Measurements from ENCODE around the gene GPR150. TPM values are rescaled to one million over a fixed set of nuclear protein-coding genes. Genes with fewer than 3 reads are reported as not detected.
A peak's percentile ranks its signal among the peaks of the same experiment; 100 is the strongest.

The GPR150 gene
- total RNA-seq, 1 donor from 2014 or later: 0.14 TPM

GRCh38 chr5:95591490-95591901 is 28.4 kb upstream of the GPR150 start:
- Histone ChIP-seq H3K9me3 (replicated peaks) (no peaks in the 10 kb centered on the region), H3K27me3 (ENCODE audit: low read depth) (no peaks in the 10 kb centered on the region), H3K36me3 (no peaks in the 10 kb centered on the region), H3K27ac (replicated peaks) (no peak overlapping the region), H3K4me1 (peaks cover 5% of the 10 kb centered on the region), H3K4me3 (no peak overlapping the region)
- TF ChIP-seq CTCF (IDR thresholded peaks at IDR 0.05; ENCODE audit: borderline replicate concordance): no peak
- DNase-seq: no peak
- intact Hi-C loops (cut with micrococcal nuclease): no loop called here

- Histone ChIP-seq H3K27me3 (ENCODE audit: low read depth) (no peaks in the 10 kb centered on the region), H3K9me3 (replicated peaks) (no peaks in the 10 kb centered on the region), H3K27ac (replicated peaks) (peak overlapping the region; percentile 21), H3K4me3 (no peak overlapping the region), H3K4me1 (peaks cover 8% of the 10 kb centered on the region), H3K36me3 (no peaks in the 10 kb centered on the region)
- DNase-seq: no peak
- TF ChIP-seq CTCF (IDR thresholded peaks at IDR 0.05; ENCODE audit: borderline replicate concordance): no peak
- intact Hi-C loops (cut with micrococcal nuclease): no loop called here
Measured at GRCh38 chr5:95595289-95595931, 24.5 kb upstream of the GPR150 start.

GRCh38 chr5:95599252-95599651 is 20.6 kb upstream of the GPR150 start:
- Histone ChIP-seq H3K36me3 (peaks cover 19% of the 10 kb centered on the region), H3K9me3 (replicated peaks) (no peaks in the 10 kb centered on the region), H3K27ac (replicated peaks) (no peak overlapping the region), H3K4me3 (no peak overlapping the region), H3K27me3 (ENCODE audit: low read depth) (no peaks in the 10 kb centered on the region), H3K4me1 (peaks cover 8% of the 10 kb centered on the region)
- TF ChIP-seq CTCF (IDR thresholded peaks at IDR 0.05; ENCODE audit: borderline replicate concordance): no peak
- intact Hi-C loops (cut with micrococcal nuclease): no loop called here
- DNase-seq: no peak

- Histone ChIP-seq H3K27me3 (ENCODE audit: low read depth) (no peaks in the 10 kb centered on the region), H3K36me3 (peaks cover 21% of the 10 kb centered on the region), H3K9me3 (replicated peaks) (no peaks in the 10 kb centered on the region), H3K4me1 (peaks cover 8% of the 10 kb centered on the region), H3K27ac (replicated peaks) (no peak overlapping the region), H3K4me3 (no peak overlapping the region)
- TF ChIP-seq CTCF (IDR thresholded peaks at IDR 0.05; ENCODE audit: borderline replicate concordance): no peak
- no peak for DNase-seq
- intact Hi-C loops (cut with micrococcal nuclease): no loop called here
Measured at GRCh38 chr5:95600557-95600956, 19.3 kb upstream of the GPR150 start.

GRCh38 chr5:95605786-95606185 is 14.1 kb upstream of the GPR150 start:
- TF ChIP-seq CTCF (IDR thresholded peaks at IDR 0.05; ENCODE audit: borderline replicate concordance): no peak
- peaks cover 21% of the 10 kb centered on the region for H3K36me3 ChIP-seq
- no peaks in the 10 kb centered on the region for H3K27me3 ChIP-seq (ENCODE audit: low read depth)
- H3K4me1 ChIP-seq: no peaks in the 10 kb centered on the region
- no peak overlapping the region for H3K4me3 ChIP-seq
- H3K27ac ChIP-seq (replicated peaks): no peak overlapping the region
- no peaks in the 10 kb centered on the region for H3K9me3 ChIP-seq (replicated peaks)
- no peak for DNase-seq
- intact Hi-C loops (cut with micrococcal nuclease): no loop called here
